Measurements from ENCODE around the gene GNAS.

GNAS gene

DNA sequence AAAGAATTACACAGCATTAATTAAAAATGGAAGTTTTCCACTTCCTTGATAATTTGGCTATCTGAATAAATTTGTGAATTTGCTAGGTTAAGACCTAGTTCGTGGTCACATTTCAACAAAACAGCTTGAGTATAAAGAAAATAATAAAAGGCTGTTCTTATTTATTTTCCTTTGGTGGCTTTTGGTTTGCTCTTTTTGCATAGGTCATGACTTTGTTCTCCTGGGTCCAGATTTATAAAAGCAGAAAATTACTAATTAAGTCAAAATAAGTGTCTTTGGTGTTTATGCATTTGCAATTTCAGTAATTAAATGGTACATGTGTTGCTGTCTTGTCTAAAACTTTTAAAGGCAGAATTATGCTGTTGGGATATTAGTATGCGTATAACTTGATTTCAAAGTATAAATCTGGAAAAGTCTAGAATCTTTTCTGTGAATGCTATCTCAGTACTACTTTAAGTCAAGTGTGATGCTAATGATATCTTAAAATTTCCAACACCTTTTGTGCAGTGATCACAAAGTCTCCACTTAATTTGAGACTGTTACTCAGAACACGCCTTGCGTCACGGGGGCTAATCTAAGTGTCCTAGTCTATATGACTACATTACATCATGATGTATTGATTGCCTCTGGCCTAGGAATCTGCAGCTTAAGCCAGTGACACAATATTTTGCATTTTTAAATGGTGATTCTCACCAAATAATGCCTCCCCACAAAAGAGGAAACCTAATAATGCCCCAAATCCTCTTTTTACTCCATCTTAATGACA is 41.0 kb downstream of the GNAS start:
- in situ Hi-C loops (cut with HindIII; ENCODE audit: low sequenced_read_pairs), result no loop called here

GRCh38 chr20:58894652-58895447 is 42.3 kb downstream of the GNAS start:
- in situ Hi-C loops (cut with HindIII; ENCODE audit: low sequenced_read_pairs), result no loop called here

DNA sequence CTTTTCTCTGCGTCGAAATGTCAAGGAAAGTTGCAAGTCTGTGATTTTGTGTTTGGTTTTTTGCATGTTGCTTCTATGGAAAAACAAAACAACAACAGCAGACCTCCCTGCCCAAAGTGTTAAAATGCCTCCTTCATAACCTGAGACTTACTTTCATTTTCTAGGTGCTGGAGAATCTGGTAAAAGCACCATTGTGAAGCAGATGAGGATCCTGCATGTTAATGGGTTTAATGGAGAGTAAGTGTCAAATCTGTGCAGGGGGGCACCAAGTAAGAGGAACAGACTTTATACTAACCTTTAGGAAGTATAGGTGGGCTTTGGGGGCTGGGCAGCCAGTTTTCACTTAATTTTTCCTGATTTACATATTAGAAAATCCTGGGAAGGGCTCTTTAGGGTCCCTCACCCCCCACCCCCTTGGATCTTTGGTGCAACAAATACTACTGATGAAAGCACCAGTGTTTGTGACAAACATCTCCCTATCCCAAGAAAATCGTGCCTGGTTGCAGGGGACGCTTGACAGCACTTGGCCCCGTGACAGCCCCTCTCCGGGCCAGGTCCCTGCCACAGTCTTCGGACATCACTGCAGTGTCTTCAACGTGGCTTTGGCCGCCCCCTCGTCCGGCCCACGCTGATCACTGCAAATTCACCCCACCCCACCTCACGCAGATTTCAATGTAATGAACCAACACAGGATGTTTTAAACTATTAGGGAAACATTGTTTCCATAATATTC is 43.1 kb downstream of the GNAS start:
- in situ Hi-C loops (cut with HindIII; ENCODE audit: low sequenced_read_pairs), result no loop called here

- in situ Hi-C loops (cut with HindIII; ENCODE audit: low sequenced_read_pairs), result no loop called here
Measured at GRCh38 chr20:58896820-58897219, 44.3 kb downstream of the GNAS start.

DNA sequence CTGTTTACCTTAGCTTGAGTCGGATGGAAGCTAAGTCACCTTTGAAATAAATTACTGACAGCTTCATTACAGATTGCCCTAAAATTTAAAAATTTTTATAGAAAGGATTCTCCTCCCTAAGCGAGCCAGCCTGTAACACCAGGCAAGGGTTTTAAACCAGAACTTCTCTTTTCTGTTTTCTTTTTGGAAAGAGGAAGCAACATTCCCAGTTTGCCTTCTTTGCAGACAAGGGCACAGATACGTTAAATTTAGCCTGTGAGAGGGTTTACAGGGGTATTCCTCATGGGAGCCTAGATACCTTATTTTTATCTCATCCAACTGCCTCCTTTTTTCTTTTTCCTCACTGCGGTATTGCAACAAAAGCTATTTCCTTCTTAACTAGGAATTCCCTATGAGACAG is 45.0 kb downstream of the GNAS start:
- in situ Hi-C loops (cut with HindIII; ENCODE audit: low sequenced_read_pairs), result no loop called here

DNA sequence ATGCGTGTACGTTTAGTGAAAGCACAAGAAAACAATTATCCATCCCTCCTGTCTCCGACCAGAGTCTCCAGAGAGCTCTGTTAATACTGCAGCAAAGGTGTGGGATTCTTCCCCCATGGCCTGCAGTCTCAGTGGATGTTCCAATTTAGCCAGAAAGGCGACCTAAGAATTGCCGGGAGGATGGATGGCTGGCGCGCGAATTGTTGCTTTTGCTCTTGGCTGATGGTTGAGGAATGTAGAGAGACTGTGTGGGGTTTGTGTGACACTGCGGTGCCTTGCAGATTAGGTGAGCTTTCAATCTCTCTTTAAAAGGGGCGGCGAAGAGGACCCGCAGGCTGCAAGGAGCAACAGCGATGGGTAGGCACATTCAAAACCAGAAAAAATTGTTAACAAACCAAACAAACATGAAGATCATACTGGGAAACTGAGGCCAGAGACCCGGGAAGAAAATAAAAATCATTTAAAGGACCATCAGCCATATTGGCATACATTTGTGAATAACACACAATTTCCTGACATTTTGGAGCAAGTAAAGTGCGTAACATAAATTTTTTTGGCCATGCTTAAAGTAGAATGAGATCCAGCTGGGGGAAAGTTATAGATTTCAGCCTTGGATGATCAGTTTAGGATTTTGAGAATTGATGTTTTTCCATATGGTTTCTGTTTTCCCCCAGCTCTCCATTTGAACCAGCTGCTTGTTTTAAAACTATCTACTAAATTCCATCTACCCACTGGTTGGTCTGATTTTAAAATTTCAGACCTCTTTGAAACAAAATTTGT is 46.3 kb downstream of the GNAS start:
- in situ Hi-C loops (cut with HindIII; ENCODE audit: low sequenced_read_pairs), result no loop called here

- in situ Hi-C loops (cut with HindIII; ENCODE audit: low sequenced_read_pairs), result no loop called here
Measured at GRCh38 chr20:58899512-58899911, 47.0 kb downstream of the GNAS start.

DNA sequence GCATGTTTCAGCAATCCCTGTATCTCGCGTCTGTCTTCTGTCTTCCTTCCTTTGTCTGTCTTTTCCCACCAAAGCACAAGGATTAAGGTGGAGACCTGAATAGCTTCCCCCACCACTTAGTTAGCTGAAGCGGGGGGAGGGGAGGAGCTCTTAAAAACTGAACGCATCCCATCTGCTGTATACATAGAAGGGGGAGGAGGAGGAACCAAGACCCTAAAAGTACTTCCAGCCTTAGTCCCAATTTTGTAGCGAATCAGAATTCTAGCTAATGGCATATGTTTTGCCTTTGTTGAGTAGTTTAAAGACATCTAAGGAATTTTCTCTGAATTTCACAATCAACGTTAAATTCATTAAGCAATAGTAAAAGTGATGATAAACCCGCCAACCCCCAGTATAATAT is 47.9 kb downstream of the GNAS start:
- in situ Hi-C loops (cut with HindIII; ENCODE audit: low sequenced_read_pairs), result no loop called here

DNA sequence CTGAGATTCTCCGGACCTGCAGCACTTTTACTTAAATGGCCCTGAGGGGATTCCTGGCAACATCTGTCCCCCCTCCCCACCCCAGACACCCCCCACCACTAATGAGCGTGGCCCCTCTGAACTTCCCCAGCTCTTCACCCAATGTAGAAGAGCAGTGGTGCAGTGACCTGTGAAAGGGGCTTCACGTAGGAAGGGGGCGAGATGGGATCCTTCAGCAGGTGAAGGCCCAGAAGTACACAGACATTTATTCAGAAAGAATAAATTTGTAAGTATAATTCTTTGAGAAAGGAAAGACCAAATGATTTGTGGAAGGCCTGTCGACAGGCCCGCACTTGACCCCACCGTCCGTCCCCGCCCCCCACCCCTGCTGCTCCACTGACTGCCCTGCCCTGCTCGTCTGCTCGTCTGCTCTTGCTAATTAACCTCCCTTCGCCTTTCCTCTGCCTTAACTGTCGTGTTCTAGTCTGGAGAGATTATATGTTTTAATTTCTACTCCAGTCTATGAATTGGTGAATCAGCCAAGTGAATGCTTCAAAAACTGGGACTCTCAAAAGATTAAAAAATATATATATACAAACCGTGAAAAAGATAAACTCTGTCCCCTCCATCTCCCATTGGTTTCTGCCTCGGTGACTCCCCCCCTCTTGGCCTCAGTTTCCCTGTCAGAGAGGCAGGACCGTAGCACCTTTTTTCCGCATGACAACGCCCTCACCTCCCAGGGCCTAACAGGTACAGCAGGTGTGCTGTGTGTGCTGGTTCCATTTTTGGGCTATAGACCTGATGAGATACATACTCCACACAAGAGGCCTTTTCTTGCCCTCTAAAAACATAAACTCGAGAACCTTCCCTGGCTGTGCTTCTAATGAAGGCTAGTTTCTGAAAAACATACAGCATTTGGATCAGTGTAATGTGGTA is 49.2 kb downstream of the GNAS start:
- in situ Hi-C loops (cut with HindIII; ENCODE audit: low sequenced_read_pairs), result no loop called here

GRCh38 chr20:58903614-58904013 is 51.1 kb downstream of the GNAS start:
- in situ Hi-C loops (cut with HindIII; ENCODE audit: low sequenced_read_pairs), result no loop called here

DNA sequence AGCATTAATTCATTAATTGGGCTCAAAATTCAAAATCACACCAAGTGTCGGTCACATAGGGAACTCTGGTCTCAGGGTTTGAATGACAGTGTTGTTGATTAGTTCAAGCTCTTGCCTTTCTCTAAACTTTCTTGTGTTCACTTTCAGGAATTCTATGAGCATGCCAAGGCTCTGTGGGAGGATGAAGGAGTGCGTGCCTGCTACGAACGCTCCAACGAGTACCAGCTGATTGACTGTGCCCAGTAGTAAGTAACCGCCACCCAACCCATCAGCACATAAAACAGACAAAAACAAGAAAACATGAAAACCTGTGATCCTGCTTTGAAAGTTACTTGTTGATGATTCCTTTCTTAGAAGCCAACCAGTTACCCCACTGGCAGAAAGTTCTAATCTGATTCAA is 52.7 kb downstream of the GNAS start:
- in situ Hi-C loops (cut with HindIII; ENCODE audit: low sequenced_read_pairs), result no loop called here

DNA sequence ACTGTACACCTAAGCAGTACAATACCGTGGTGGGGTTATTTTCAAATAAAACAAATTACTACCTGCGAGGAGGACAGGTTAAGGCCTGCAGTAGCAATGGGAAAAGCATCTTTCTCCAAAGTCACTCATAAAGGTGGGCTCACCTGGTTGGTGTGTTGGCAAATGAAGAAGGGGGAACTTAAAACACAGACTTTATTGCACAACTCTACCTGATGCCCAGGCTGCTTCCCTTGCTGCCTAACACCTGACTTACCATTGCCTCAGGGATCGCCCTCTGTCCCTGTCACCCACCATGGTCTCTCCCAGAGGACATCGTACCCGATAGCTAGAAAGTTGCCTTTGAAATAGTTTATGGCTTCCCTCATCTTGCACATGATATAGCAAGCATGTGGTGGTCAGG is 53.6 kb downstream of the GNAS start:
- in situ Hi-C loops (cut with HindIII; ENCODE audit: low sequenced_read_pairs), result no loop called here

DNA sequence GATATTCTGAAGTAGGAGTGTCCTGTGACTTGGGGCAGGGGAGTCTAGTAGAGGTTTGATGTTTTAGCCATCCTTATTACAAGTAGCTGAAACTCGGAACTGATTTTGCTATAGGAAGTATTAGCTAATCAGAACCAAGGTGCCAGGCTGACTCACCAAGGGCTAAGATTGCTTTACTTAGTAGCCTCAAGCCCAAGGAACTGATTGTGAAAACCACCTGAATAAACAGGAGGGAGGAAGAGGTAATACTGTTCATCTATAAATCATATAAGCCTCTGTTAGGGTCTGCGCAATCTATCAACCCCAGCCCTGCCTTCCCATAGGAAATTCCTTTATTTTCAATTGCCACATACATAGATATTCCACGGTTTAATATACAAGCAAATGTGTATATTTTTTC is 54.4 kb downstream of the GNAS start:
- in situ Hi-C loops (cut with HindIII; ENCODE audit: low sequenced_read_pairs), result no loop called here

DNA sequence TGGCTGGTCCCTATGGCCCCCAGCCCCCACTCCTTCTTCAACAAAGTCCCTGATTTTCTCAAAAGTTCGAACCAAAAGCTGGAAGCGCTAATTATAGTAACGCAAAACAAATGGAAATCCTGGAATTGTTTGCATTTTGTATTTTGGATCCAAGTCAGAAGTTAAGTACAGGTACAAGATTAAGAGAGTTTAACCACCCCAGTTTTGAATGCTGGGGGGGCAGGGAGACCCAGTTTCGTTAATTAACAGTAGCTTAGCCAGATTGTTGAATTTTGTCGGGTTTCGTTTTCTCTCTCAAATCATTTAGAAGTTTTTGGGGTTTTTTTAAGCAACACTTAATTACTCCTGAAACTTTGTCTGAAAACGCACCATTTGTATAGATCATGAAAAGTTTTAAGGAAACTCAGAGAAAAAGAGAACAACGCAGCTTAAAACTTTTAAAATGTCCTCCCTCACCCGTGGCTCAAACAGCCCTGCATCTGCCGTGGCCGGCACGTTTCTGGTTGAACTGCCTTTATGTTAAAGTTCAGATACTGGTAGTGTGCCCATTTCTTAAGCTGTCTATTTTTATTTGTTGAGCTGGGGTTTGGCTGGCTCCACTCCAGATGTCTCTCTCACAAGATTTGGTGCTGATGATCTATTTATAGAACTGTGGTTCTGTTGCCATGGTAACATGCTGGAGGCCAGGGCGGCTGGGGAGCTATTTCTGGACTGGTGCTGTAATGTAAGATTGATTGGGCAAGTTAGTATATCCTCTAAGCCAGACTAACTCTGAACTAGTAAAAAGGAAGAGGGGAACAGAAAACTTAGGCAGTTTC is 55.0 kb downstream of the GNAS start:
- in situ Hi-C loops (cut with HindIII; ENCODE audit: low sequenced_read_pairs), result no loop called here

DNA sequence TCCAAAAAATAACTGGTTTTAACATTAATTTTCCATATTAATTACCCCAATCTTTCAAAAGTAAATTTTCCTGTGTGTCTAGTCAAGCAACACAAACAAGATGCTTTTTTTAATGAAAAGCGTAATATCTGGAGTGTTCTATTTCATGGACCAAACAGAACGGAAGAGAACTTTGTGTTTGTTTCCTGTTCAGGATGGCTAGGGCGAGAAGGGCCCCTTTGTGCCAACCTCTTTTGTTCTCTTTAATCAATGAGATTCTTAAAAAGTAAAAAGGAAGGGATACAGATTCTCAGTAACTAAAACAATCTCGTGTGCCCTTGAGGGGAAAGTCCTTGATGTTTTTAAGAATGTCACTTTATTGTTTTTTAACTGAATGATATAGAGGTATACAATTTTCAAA is 55.7 kb downstream of the GNAS start:
- in situ Hi-C loops (cut with HindIII; ENCODE audit: low sequenced_read_pairs), result no loop called here

- in situ Hi-C loops (cut with HindIII; ENCODE audit: low sequenced_read_pairs), result no loop called here
Measured at GRCh38 chr20:58908941-58909340, 56.4 kb downstream of the GNAS start.

DNA sequence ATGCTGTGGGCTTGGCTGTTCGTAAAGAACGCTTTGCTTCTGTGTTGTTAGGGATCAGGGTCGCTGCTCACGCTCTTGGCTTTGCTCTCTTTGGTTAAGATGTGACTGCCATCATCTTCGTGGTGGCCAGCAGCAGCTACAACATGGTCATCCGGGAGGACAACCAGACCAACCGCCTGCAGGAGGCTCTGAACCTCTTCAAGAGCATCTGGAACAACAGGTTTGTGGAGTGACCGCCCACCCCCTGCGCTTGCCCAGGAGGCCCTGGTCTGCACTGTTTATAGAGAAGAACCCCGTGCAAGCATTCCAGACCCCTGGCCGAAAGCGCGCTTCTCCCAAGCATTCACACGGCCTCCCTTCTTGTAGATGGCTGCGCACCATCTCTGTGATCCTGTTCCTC is 57.1 kb downstream of the GNAS start:
- in situ Hi-C loops (cut with HindIII; ENCODE audit: low sequenced_read_pairs), result no loop called here

DNA sequence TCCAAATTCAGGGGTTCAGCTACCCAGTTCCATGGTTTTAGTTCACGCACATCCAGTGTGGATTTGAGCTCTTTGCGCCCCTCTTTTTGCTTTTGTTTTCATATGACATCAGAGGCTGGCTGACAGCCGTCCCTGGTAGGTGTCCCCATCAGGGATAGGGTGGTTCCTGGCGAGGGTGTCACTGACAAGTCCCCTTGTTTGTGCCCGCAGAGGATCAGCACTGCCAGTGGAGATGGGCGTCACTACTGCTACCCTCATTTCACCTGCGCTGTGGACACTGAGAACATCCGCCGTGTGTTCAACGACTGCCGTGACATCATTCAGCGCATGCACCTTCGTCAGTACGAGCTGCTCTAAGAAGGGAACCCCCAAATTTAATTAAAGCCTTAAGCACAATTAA is 58.0 kb downstream of the GNAS start:
- in situ Hi-C loops (cut with HindIII; ENCODE audit: low sequenced_read_pairs), result no loop called here

DNA sequence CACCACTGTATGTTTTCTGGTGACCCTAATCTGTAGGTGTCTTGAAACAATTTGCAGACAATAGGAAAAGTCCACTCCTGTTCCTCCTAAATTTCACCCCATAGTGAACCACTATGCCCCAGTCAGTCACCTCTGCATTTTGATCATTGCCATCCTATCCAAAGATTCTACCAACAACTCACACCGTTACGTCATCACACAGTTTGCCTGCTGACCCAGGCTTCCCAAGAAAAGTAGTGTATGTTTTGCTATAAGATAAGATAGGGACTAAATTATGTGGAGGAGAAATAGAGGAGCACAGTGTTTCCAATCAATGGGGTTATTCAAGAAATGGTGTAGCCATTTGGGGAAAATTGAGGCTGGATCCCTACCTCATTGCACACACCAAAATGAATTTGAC is 58.8 kb downstream of the GNAS start:
- in situ Hi-C loops (cut with HindIII; ENCODE audit: low sequenced_read_pairs), result no loop called here

Measured in DLD1 (cell line).